CD14-positive monocyte (primary cell): ENCODE data around the gene CACNB2. TPM values are rescaled to one million over a fixed set of nuclear protein-coding genes. Genes with fewer than 3 reads are reported as not detected.

Experiments
- DNase-seq, 3 donors: peaks; one replicate each; pipeline ENCODE4 v3.0.0-alpha.2; 2011 to 2022
- H2AFZ ChIP-seq: 2 replicates; pipeline ENCODE4 v1.6.0; 2012; ENCODE audit warnings: mild to moderate bottlenecking, low read depth, low read length, inconsistent platforms; ENCODE audit not compliant: insufficient read depth, poor library complexity, severe bottlenecking
- H3K27ac ChIP-seq, 2 donors: 1 replicate in 1 of 2; 2 replicates in 1 of 2; pipeline ENCODE4 v1.5.1; 2012 to 2013; ENCODE audit warnings: low read length in 2 of 2, control low read depth in 1 of 2, inconsistent platforms in 1 of 2, low read depth in 1 of 2, mild to moderate bottlenecking in 1 of 2
- H3K27me3 ChIP-seq, 2 donors: one replicate each; pipeline versions ENCODE4 v1.6.0 to v1.6.1; 2011 to 2013; ENCODE audit warnings: low read length in 2 of 2; ENCODE audit not compliant: control insufficient read depth in 2 of 2, insufficient read depth in 2 of 2
- H3K36me3 ChIP-seq, 2 donors: replicated peaks in 1 of 2; 1 replicate in 1 of 2; 2 replicates in 1 of 2; pipeline versions ENCODE4 v1.5.1 to v1.6.1; 2012 to 2013; ENCODE audit warnings: low read length in 2 of 2, control low read depth in 1 of 2, inconsistent platforms in 1 of 2, mild to moderate bottlenecking in 1 of 2; ENCODE audit not compliant: insufficient read depth in 2 of 2, control insufficient read depth in 1 of 2
- H3K4me1 ChIP-seq, 2 donors: 1 replicate in 1 of 2; 2 replicates in 1 of 2; pipeline versions ENCODE4 v1.5.1 to v1.6.1; 2012 to 2013; ENCODE audit warnings: low read length in 2 of 2, control low read depth in 1 of 2, inconsistent platforms in 1 of 2, mild to moderate bottlenecking in 1 of 2, moderate library complexity in 1 of 2; ENCODE audit not compliant: insufficient read depth in 2 of 2, control insufficient read depth in 1 of 2
- H3K4me2 ChIP-seq: replicated peaks from 2 replicates; pipeline ENCODE3; 2012; ENCODE audit warnings: low read length, moderate library complexity, mild to moderate bottlenecking; ENCODE audit not compliant: poor library complexity, severe bottlenecking; ENCODE audit errors: extremely low read depth
- H3K4me3 ChIP-seq, 3 experiments: fragments of 200-600 bp in 1 of 3; sonication (generic) in 1 of 3; replicated peaks in 1 of 3; 1 replicate in 2 of 3; 2 replicates in 1 of 3; pipeline ENCODE4 v1.5.1; 2011 to 2013; ENCODE audit warnings: low read length in 3 of 3, mild to moderate bottlenecking in 3 of 3, control low read depth in 2 of 3, low read depth in 2 of 3, inconsistent platforms in 1 of 3, moderate library complexity in 1 of 3
- H3K79me2 ChIP-seq: 2 replicates; pipeline ENCODE4 v1.6.0; 2012; ENCODE audit warnings: mild to moderate bottlenecking, control low read depth, inconsistent platforms, low read length, moderate library complexity; ENCODE audit not compliant: insufficient read depth
- H3K9ac ChIP-seq: 2 replicates; pipeline ENCODE4 v1.6.0; 2017; ENCODE audit warnings: low read length, mild to moderate bottlenecking; ENCODE audit not compliant: insufficient read depth, poor library complexity, severe bottlenecking
- H3K9me3 ChIP-seq, 2 donors: replicated peaks in 1 of 2; 1 replicate in 1 of 2; 2 replicates in 1 of 2; pipeline versions ENCODE4 v1.5.1 to v1.6.1; 2012 to 2013; ENCODE audit warnings: low read length in 2 of 2, control low read depth in 1 of 2; ENCODE audit not compliant: control insufficient read depth in 1 of 2, insufficient read depth in 1 of 2
- H4K20me1 ChIP-seq: 2 replicates; pipeline ENCODE4 v1.6.0; 2012; ENCODE audit warnings: mild to moderate bottlenecking, low read length, control low read depth, moderate library complexity; ENCODE audit not compliant: insufficient read depth
- H3K27ac Mint-ChIP-seq, 7 donors: one replicate each; pipeline ENCODE4 v1.8.0; 2020; ENCODE audit warnings: mild to moderate bottlenecking in 7 of 7, mixed read lengths in 7 of 7, moderate library complexity in 6 of 7, inconsistent platforms in 2 of 7
- H3K27me3 Mint-ChIP-seq, 3 donors: one replicate each; pipeline ENCODE4 v1.8.0; 2021 to 2022; ENCODE audit warnings: low read depth in 3 of 3, mild to moderate bottlenecking in 3 of 3, mixed read lengths in 3 of 3, moderate library complexity in 3 of 3, inconsistent platforms in 1 of 3
- H3K36me3 Mint-ChIP-seq, 2 donors: one replicate each; pipeline ENCODE4 v1.8.0; 2020; ENCODE audit warnings: mixed read lengths in 2 of 2, inconsistent platforms in 1 of 2, mild to moderate bottlenecking in 1 of 2
- H3K4me1 Mint-ChIP-seq: one replicate; pipeline ENCODE4 v1.8.0; 2020; ENCODE audit warnings: mild to moderate bottlenecking, mixed read lengths
- H3K4me3 Mint-ChIP-seq, 2 donors: one replicate each; pipeline ENCODE4 v1.8.0; 2020; ENCODE audit warnings: mild to moderate bottlenecking in 2 of 2, mixed read lengths in 2 of 2, moderate library complexity in 1 of 2
- H3K9me3 Mint-ChIP-seq, 7 donors: one replicate each; pipeline ENCODE4 v1.8.0; 2020 to 2022; ENCODE audit warnings: mixed read lengths in 7 of 7, mild to moderate bottlenecking in 6 of 7, moderate library complexity in 6 of 7, inconsistent platforms in 2 of 7
- CTCF ChIP-seq: fragments of 200-600 bp; IDR thresholded peaks from one replicate; pipeline ENCODE4 v1.8.0; 2022; ENCODE audit warnings: antibody characterized with exemption, mild to moderate bottlenecking
- WGBS: methylation state at CpG from one replicate; pipeline ENCODE4 v1.1.5; 2013; ENCODE audit warnings: missing lambda C conversion rate; ENCODE audit not compliant: insufficient coverage; 5-methylcytosine and 5-hydroxymethylcytosine counted together
- intact Hi-C, 2 donors: fragments of 100-400 bp; cut with micrococcal nuclease; formaldehyde crosslinking; loops; one replicate each; pipeline versions ENCODE4 v1.15.0 to v1.15.1; 2023
- polyA plus RNA-seq, 3 donors: library from polyadenylated mRNA; depleted of rRNA in 1 of 3; unstranded in 2 of 3; stranded (reverse) in 1 of 3; fragments of 300-500 nt in 2 of 3; fragments of >200 nt in 1 of 3; fragmentation: Illumina TruSeq in 2 of 3; gene quantifications; 1 replicate in 2 of 3; 2 replicates in 1 of 3; pipeline ENCODE4 v1.2.3, GENCODE V29; 2012 to 2021

Gene CACNB2
- polyA plus RNA-seq, 3 donors, result 0.05 TPM; not detected in 2

- H3K27me3 Mint-ChIP-seq, result peaks cover 0 to 5% (median 5%) of the 10 kb centered on the region in 3 donors
- H3K27ac Mint-ChIP-seq, result no peak overlapping the region
- Histone ChIP-seq H3K4me2 (no peak overlapping the region), H3K27ac (no peak overlapping the region), H3K4me3 (no peak overlapping the region), H3K9ac (no peak overlapping the region), H3K27me3 (no peaks in the 10 kb centered on the region), H3K9me3 (no peaks in the 10 kb centered on the region), H3K79me2 (no peaks in the 10 kb centered on the region), H4K20me1 (no peaks in the 10 kb centered on the region), H3K36me3 (no peaks in the 10 kb centered on the region), H2AFZ (no peak overlapping the region), H3K4me1 (no peaks in the 10 kb centered on the region)
- H3K4me1 Mint-ChIP-seq, result no peaks in the 10 kb centered on the region
- H3K9me3 Mint-ChIP-seq, result peaks cover 0 to 6% (median 0%) of the 10 kb centered on the region in 7 donors
- no peak for DNase-seq
- no peak overlapping the region for H3K4me3 Mint-ChIP-seq
- intact Hi-C loops, result no loop called here
- WGBS, result no CpG with 5 or more reads among the region's 2 CpGs
- H3K36me3 Mint-ChIP-seq, result no peaks in the 10 kb centered on the region
- TF ChIP-seq CTCF, result no peak
Measured at GRCh38 chr10:18323916-18324315, 183.7 kb downstream of the CACNB2 start.

GRCh38 chr10:18325410-18325809, 185.2 kb downstream of the CACNB2 start:
- Mint-ChIP-seq H3K4me3 (no peak overlapping the region), H3K36me3 (no peaks in the 10 kb centered on the region), H3K4me1 (no peaks in the 10 kb centered on the region), H3K27me3 (peaks cover 0 to 3% (median 2%) of the 10 kb centered on the region in 3 donors), H3K27ac (no peak overlapping the region), H3K9me3 (peaks cover 0 to 3% (median 0%) of the 10 kb centered on the region in 7 donors)
- no peak overlapping the region for H3K27ac ChIP-seq
- no peaks in the 10 kb centered on the region for H3K9me3 ChIP-seq
- no peak overlapping the region for H3K4me3 ChIP-seq
- TF ChIP-seq CTCF, result no peak
- H3K4me2 ChIP-seq, result no peak overlapping the region
- no peak for DNase-seq
- intact Hi-C loops, result no loop called here
- no peaks in the 10 kb centered on the region for H4K20me1 ChIP-seq
- H3K79me2 ChIP-seq, result no peaks in the 10 kb centered on the region
- no peaks in the 10 kb centered on the region for H3K36me3 ChIP-seq
- no peaks in the 10 kb centered on the region for H3K27me3 ChIP-seq
- no peaks in the 10 kb centered on the region for H3K4me1 ChIP-seq
- H2AFZ ChIP-seq, result no peak overlapping the region
- H3K9ac ChIP-seq, result no peak overlapping the region
